SK-N-SH (cell line): ENCODE measurements around the gene COL28A1. TPM values are rescaled to one million over a fixed set of nuclear protein-coding genes. Genes with fewer than 3 reads are reported as not detected.

Source experiments
- CTCF ChIA-PET: fragments of 300-600, 350-600 bp; formaldehyde crosslinking; extraction: SDS; loops from one replicate; lab custom pipeline; 2021; lab: Yijun Ruan, JAX
- POLR2A ChIA-PET: fragments of 350-600 bp; sonication (Branson Sonifier 250); formaldehyde crosslinking; extraction: SDS; loops from one replicate; lab custom pipeline; 2020; ENCODE audit warnings: antibody characterized with exemption, inconsistent platforms; lab: Yijun Ruan, JAX
- DNase-seq: peaks from one replicate; pipeline ENCODE4 v3.0.0; 2012
- H2AFZ ChIP-seq: fragments of 200-600 bp; sonication (generic); 2 replicates; pipeline ENCODE4 v1.8.1; 2016; ENCODE audit warnings: antibody characterized with exemption, mild to moderate bottlenecking, low read depth
- H3F3A ChIP-seq: fragments of 200-600 bp; sonication (generic); replicated peaks from 2 replicates; pipeline ENCODE3; 2016; ENCODE audit warnings: antibody characterized with exemption, mild to moderate bottlenecking; ENCODE audit not compliant: insufficient read depth
- H3K27ac ChIP-seq, 2 experiments: fragments of 200-500 bp in 1 of 2; fragments of 200-600 bp in 1 of 2; sonication (Bioruptor generic) in 1 of 2; sonication (generic), shearing (Covaris generic) in 1 of 2; 2 replicates each; pipeline versions ENCODE4 v1.5.1 to v1.6.1; 2014 to 2016; ENCODE audit warnings: low read depth in 2 of 2, inconsistent platforms in 1 of 2, low read length in 1 of 2, mild to moderate bottlenecking in 1 of 2, mixed read lengths in 1 of 2
- H3K27me3 ChIP-seq: fragments of 200-600 bp; sonication (generic), shearing (Covaris generic); 2 replicates; pipeline ENCODE4 v1.6.1; 2016; ENCODE audit warnings: mixed run types; ENCODE audit not compliant: insufficient read depth
- H3K36me3 ChIP-seq, 2 experiments: fragments of 200-500 bp in 1 of 2; fragments of 200-600 bp in 1 of 2; sonication (Bioruptor generic) in 1 of 2; sonication (generic) in 1 of 2; replicated peaks in 1 of 2; 2 replicates each; pipeline versions ENCODE3 to v1.5.1; 2014 to 2016; ENCODE audit warnings: low read length in 1 of 2, mild to moderate bottlenecking in 1 of 2; ENCODE audit not compliant: insufficient read depth in 2 of 2, control insufficient read depth in 1 of 2
- H3K4me1 ChIP-seq, 2 experiments: fragments of 200-500 bp in 1 of 2; fragments of 200-600 bp in 1 of 2; sonication (Bioruptor generic) in 1 of 2; sonication (generic), shearing (Covaris generic) in 1 of 2; 2 replicates each; pipeline versions ENCODE4 v1.5.1 to v1.6.1; 2014 to 2016; ENCODE audit warnings: low read depth in 1 of 2, low read length in 1 of 2, mixed run types in 1 of 2; ENCODE audit not compliant: insufficient read depth in 2 of 2, control insufficient read depth in 1 of 2
- H3K4me2 ChIP-seq: fragments of 200-600 bp; sonication (generic), shearing (Covaris generic); 2 replicates; pipeline ENCODE4 v1.6.1; 2017; ENCODE audit warnings: mixed run types
- H3K4me3 ChIP-seq, 2 experiments: fragments of 200-500 bp in 1 of 2; fragments of 200-600 bp in 1 of 2; sonication (Bioruptor generic) in 1 of 2; sonication (generic), shearing (Covaris generic) in 1 of 2; 2 replicates each; pipeline versions ENCODE4 v1.5.1 to v1.8.1; 2014 to 2016; ENCODE audit warnings: low read depth in 2 of 2, inconsistent platforms in 1 of 2, low read length in 1 of 2, mild to moderate bottlenecking in 1 of 2, mixed read lengths in 1 of 2, moderate library complexity in 1 of 2
- H3K79me2 ChIP-seq: fragments of 200-600 bp; sonication (generic); 2 replicates; pipeline ENCODE4 v1.8.1; 2017; ENCODE audit warnings: mild to moderate bottlenecking; ENCODE audit not compliant: insufficient read depth
- H3K9ac ChIP-seq: fragments of 200-600 bp; sonication (generic); 2 replicates; pipeline ENCODE4 v1.6.1; 2017; ENCODE audit warnings: mixed run types
- H3K9me2 ChIP-seq: fragments of 200-600 bp; sonication (generic); 2 replicates; pipeline ENCODE4 v1.6.1; 2017; ENCODE audit warnings: mixed run types
- H3K9me3 ChIP-seq: fragments of 200-600 bp; sonication (generic); 2 replicates; pipeline ENCODE4 v1.6.1; 2017; ENCODE audit warnings: mixed run types, mild to moderate bottlenecking, moderate library complexity
- H4K20me1 ChIP-seq: fragments of 200-600 bp; sonication (generic); 2 replicates; pipeline ENCODE4 v1.6.1; 2017; ENCODE audit warnings: mild to moderate bottlenecking, mixed run types; ENCODE audit not compliant: insufficient read depth
- CHD2 ChIP-seq: fragments of 150-350 bp; IDR thresholded peaks from 2 replicates; pipeline ENCODE4 v1.6.1; 2018; ENCODE audit warnings: low read length; ENCODE audit not compliant: partially characterized antibody
- ELF1 ChIP-seq: IDR thresholded peaks from 2 replicates; pipeline ENCODE4 v1.4.0; 2012
- EP300 ChIP-seq, 2 experiments: IDR thresholded peaks; 2 replicates each; pipeline versions ENCODE4 v1.4.0 to v1.6.1; 2012; ENCODE audit warnings: borderline replicate concordance in 1 of 2, low read depth in 1 of 2, low read length in 1 of 2
- EZH2phosphoT487 ChIP-seq: fragments of 200-600 bp; sonication (generic); IDR thresholded peaks from 2 replicates; pipeline ENCODE4 v1.6.1; 2017; ENCODE audit warnings: low read depth, mixed run types, mild to moderate bottlenecking, antibody characterized with exemption, moderate library complexity, borderline replicate concordance
- FOXJ3 ChIP-seq: sonication (generic); formaldehyde crosslinking; IDR thresholded peaks from 2 replicates; pipeline ENCODE4 v1.5.1; 2020; ENCODE audit warnings: mild to moderate bottlenecking, missing genetic modification reagents
- FOXM1 ChIP-seq: IDR thresholded peaks from 2 replicates; pipeline ENCODE4 v1.4.0; 2012; ENCODE audit warnings: low read depth, mild to moderate bottlenecking
- GATA2 ChIP-seq: sonication (generic); formaldehyde crosslinking; IDR thresholded peaks from 2 replicates; pipeline ENCODE4 v1.5.0; 2020; ENCODE audit warnings: mild to moderate bottlenecking, missing genetic modification reagents
- JUND ChIP-seq: IDR thresholded peaks from 2 replicates; pipeline ENCODE4 v1.4.0; 2012
- MXI1 ChIP-seq: IDR thresholded peaks from 2 replicates; pipeline ENCODE4 v1.6.1; 2012; ENCODE audit warnings: mild to moderate bottlenecking, low read depth, low read length, improper control_type of control experiment
- NFIC ChIP-seq: IDR thresholded peaks from 2 replicates; pipeline ENCODE4 v1.4.0; 2012; ENCODE audit warnings: borderline replicate concordance
- RAD21 ChIP-seq: IDR thresholded peaks from 2 replicates; pipeline ENCODE4 v1.6.1; 2012; ENCODE audit warnings: mild to moderate bottlenecking, low read length
- RCOR1 ChIP-seq: fragments of 150-350 bp; IDR thresholded peaks from 2 replicates; pipeline ENCODE4 v1.6.1; 2017; ENCODE audit warnings: antibody characterized with exemption, low read length
- RFX5 ChIP-seq: IDR thresholded peaks from 2 replicates; pipeline ENCODE4 v1.6.1; 2012; ENCODE audit warnings: mild to moderate bottlenecking, improper control_type of control experiment, low read length
- RXRA ChIP-seq: IDR thresholded peaks from 2 replicates; pipeline ENCODE4 v1.4.0; 2012; ENCODE audit warnings: low read depth, mild to moderate bottlenecking, borderline replicate concordance
- SIN3A ChIP-seq: IDR thresholded peaks from 2 replicates; pipeline ENCODE4 v1.6.1; 2012; ENCODE audit warnings: low read depth, mild to moderate bottlenecking, low read length, moderate library complexity, borderline replicate concordance
- TCF12 ChIP-seq: IDR thresholded peaks from 2 replicates; pipeline ENCODE4 v1.4.0; 2012
- USF1 ChIP-seq: IDR thresholded peaks from 2 replicates; pipeline ENCODE4 v1.4.0; 2012; ENCODE audit warnings: low read depth, borderline replicate concordance
- WGBS: methylation state at CpG from one replicate; pipeline ENCODE4 v1.1.6; 2017; ENCODE audit warnings: low lambda C conversion rate; 5-methylcytosine and 5-hydroxymethylcytosine counted together
- polyA plus RNA-seq, 3 experiments: library from polyadenylated mRNA; depleted of rRNA; stranded (reverse); fragments of >200 nt; gene quantifications; 2 replicates each; pipeline ENCODE4 v1.2.3, GENCODE V29; 2012
- TF ChIP-seq, protein P1 (sequence below): fragments of 150-350 bp; IDR thresholded peaks from 2 replicates; pipeline ENCODE4 v1.6.1; 2016; ENCODE audit warnings: mild to moderate bottlenecking, low read depth, low read length
- TF ChIP-seq, protein P2 (sequence below): fragments of 200-600 bp; sonication (generic); IDR thresholded peaks from 2 replicates; pipeline ENCODE4 v1.6.1; 2017; ENCODE audit warnings: antibody characterized with exemption, mild to moderate bottlenecking, moderate library complexity
- TF ChIP-seq, protein P3 (sequence below): IDR thresholded peaks from 2 replicates; pipeline ENCODE4 v1.4.0; 2012; ENCODE audit warnings: low read depth

COL28A1 gene
- polyA plus RNA-seq, 1 of the 3 experiments (the other 2 are of a cell fraction) = not detected

DNA sequence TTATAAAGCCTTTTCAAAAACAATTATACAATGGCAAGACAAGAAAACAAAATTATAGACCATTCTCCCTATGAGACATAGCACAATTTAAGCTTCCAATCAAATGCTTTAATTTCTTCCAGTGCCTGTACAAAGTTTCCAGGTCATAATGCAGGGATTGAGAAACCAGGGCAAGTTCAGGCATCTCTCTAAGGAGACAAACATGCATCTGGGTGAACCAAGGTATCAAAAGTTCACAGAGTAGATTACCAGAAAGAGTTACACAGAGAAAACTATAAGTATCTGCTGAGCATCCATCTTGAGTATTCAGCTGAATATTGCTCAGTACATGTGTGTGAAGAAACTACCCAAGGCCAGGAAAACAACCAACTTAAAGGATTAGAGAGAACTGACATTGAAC lies 89.1 kb downstream of the COL28A1 start:
- H3K27ac ChIP-seq = no peak overlapping the region
- no peak overlapping the region for H3K4me3 ChIP-seq
- H3K36me3 ChIP-seq = peaks cover 0 to 3% of the 10 kb centered on the region in 2 experiments
- CTCF ChIA-PET = interaction anchor here (1.6 kb wide), 2 partner anchors 10 to 11 kb away, joined by 3 to 4 read pairs; no protein-coding TSS in a partner anchor
- H3K27me3 ChIP-seq = no peaks in the 10 kb centered on the region
- H3K4me2 ChIP-seq = no peak overlapping the region
- peaks cover 37% of the 10 kb centered on the region for H3K9me3 ChIP-seq
- no peak overlapping the region for H3K9ac ChIP-seq
- H4K20me1 ChIP-seq = no peaks in the 10 kb centered on the region
- no peaks in the 10 kb centered on the region for H3K4me1 ChIP-seq
- H3K79me2 ChIP-seq = no peaks in the 10 kb centered on the region
- H3F3A ChIP-seq = no peaks in the 10 kb centered on the region
- H2AFZ ChIP-seq = no peak overlapping the region
- no peak for DNase-seq
- 0 out of 2 replicates have a peak, but pooled peaks cover 2% of the 10 kb centered on the region for H3K9me2 ChIP-seq
- POLR2A ChIA-PET = no interaction called here
- TF ChIP-seq TCF12 = no peak
- no peak for TF ChIP-seq RAD21
- TF ChIP-seq CHD2 = no peak
- no peak for TF ChIP-seq JUND
- no peak for TF ChIP-seq EZH2phosphoT487
- no peak for TF ChIP-seq NFIC
- no peak for TF ChIP-seq USF1
- TF ChIP-seq, protein P1, sequence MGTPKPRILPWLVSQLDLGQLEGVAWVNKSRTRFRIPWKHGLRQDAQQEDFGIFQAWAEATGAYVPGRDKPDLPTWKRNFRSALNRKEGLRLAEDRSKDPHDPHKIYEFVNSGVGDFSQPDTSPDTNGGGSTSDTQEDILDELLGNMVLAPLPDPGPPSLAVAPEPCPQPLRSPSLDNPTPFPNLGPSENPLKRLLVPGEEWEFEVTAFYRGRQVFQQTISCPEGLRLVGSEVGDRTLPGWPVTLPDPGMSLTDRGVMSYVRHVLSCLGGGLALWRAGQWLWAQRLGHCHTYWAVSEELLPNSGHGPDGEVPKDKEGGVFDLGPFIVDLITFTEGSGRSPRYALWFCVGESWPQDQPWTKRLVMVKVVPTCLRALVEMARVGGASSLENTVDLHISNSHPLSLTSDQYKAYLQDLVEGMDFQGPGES = no peak
- TF ChIP-seq RFX5 = no peak
- no peak for TF ChIP-seq GATA2 (CRISPR knock-in tag)
- no peak for TF ChIP-seq FOXM1
- TF ChIP-seq, protein P2, sequence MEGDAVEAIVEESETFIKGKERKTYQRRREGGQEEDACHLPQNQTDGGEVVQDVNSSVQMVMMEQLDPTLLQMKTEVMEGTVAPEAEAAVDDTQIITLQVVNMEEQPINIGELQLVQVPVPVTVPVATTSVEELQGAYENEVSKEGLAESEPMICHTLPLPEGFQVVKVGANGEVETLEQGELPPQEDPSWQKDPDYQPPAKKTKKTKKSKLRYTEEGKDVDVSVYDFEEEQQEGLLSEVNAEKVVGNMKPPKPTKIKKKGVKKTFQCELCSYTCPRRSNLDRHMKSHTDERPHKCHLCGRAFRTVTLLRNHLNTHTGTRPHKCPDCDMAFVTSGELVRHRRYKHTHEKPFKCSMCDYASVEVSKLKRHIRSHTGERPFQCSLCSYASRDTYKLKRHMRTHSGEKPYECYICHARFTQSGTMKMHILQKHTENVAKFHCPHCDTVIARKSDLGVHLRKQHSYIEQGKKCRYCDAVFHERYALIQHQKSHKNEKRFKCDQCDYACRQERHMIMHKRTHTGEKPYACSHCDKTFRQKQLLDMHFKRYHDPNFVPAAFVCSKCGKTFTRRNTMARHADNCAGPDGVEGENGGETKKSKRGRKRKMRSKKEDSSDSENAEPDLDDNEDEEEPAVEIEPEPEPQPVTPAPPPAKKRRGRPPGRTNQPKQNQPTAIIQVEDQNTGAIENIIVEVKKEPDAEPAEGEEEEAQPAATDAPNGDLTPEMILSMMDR = no peak
- no peak for TF ChIP-seq MXI1
- no peak for TF ChIP-seq RXRA
- TF ChIP-seq FOXJ3 = no peak

DNA sequence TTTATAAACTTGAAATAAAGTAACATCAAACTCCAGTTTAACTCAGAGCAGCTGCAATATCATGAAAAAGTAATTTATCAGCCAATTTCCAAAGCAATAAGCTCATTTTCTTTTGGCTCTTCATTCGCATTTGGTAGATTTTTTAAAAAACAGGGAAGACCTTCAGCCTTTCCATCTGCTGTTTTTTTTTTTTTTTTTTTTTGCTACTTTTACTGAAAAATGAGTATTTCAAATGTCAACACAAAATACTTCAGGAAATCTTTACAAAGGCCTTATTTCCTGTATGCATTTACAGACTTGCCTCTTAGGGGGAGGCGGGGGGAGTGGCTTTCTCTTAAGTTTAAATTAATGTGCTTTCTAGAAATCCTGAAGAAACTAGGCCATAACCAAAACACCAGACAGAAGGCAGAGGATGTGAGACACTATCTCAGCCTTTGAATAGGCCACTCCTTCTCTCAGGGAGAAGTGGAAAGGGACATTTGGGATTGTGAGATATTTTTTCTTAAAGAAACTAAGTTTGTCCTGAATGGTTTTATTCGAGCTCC lies 91.8 kb downstream of the COL28A1 start:
- no peak for DNase-seq
- Histone ChIP-seq H3K27me3 (no peaks in the 10 kb centered on the region), H3K9ac (no peak overlapping the region), H3K27ac (no peak overlapping the region), H3K9me2 (0 out of 2 replicates have a peak, but pooled peaks cover 1% of the 10 kb centered on the region), H3K4me1 (peaks cover 3 to 4% of the 10 kb centered on the region in 2 experiments; a peak in 3 of 4 replicates), H2AFZ (no peak overlapping the region), H3K36me3 (peaks cover 0 to 3% of the 10 kb centered on the region in 2 experiments), H3K79me2 (no peaks in the 10 kb centered on the region), H3K4me3 (no peak overlapping the region), H3K9me3 (peaks cover 24% of the 10 kb centered on the region), H3K4me2 (no peak overlapping the region), H4K20me1 (no peaks in the 10 kb centered on the region), H3F3A (peaks cover 5% of the 10 kb centered on the region)
- WGBS = 60% methylated on average over 3 of the region's 3 CpGs
- TF ChIP-seq ELF1 (no peak), MXI1 (no peak), USF1 (no peak), RXRA (no peak), CHD2 (no peak), FOXJ3 (no peak), SIN3A (no peak), GATA2 (CRISPR knock-in tag) (no peak), EP300 (IDR thresholded peaks at IDR 0.05; ENCODE audit: borderline replicate concordance in 1 of 2, low read depth in 1 of 2, low read length in 1 of 2) (no peak), RCOR1 (no peak)
- TF ChIP-seq, protein P3, sequence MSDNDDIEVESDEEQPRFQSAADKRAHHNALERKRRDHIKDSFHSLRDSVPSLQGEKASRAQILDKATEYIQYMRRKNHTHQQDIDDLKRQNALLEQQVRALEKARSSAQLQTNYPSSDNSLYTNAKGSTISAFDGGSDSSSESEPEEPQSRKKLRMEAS = no peak
- ChIA-PET POLR2A (no interaction called here), CTCF (no interaction called here)
